HG02981 (cell line): Measurements from ENCODE around the gene LPP.

Experiments
- ATAC-seq: cut with Tn5 transposase; IDR thresholded peaks from one replicate; pipeline ENCODE4 v1.9.1; 2021; ENCODE audit warnings: mild to moderate bottlenecking, moderate library complexity; ENCODE audit not compliant: unreplicated experiment

The LPP gene

GRCh38 chr3:188878076-188878475 lies 724.1 kb downstream of the LPP start:
- no peak for ATAC-seq

GRCh38 chr3:188881954-188882641 lies 728.1 kb downstream of the LPP start:
- no peak for ATAC-seq

- no peak for ATAC-seq
These were observed 730.5 kb downstream of the LPP start for GRCh38 chr3:188884299-188885043.

GRCh38 chr3:188888321-188889053 lies 734.5 kb downstream of the LPP start:
- no peak for ATAC-seq

DNA sequence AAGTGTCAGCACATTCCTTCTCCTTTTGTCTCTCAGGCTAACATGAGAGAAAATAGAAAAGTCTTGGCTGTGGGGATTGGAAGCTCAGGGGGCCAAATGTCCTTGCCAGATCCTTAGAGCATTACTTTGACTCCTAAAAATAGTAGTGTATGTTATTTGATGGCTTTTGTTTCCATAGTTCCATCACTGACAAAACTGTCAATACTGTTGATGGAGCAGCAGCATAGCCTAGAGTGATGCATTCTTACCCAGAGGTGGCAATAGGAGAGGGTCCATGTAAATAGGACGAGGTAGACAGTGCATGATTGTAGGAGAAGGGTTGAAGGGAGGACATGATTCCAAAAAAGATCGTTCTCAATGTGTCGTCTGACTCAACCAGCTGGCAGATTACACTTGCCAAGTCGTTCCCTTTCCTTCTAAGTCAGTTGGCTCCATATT lies 735.1 kb downstream of the LPP start:
- ATAC-seq, result no peak

- no peak for ATAC-seq
These were observed 736.8 kb downstream of the LPP start for GRCh38 chr3:188890572-188891270.

- ATAC-seq, result no peak
These were observed 745.9 kb downstream of the LPP start for GRCh38 chr3:188899881-188900280.

- ATAC-seq, result no peak
These were observed 746.5 kb downstream of the LPP start for GRCh38 chr3:188900421-188900951.

- ATAC-seq, result no peak
These were observed 747.2 kb downstream of the LPP start for GRCh38 chr3:188901126-188901525.

DNA sequence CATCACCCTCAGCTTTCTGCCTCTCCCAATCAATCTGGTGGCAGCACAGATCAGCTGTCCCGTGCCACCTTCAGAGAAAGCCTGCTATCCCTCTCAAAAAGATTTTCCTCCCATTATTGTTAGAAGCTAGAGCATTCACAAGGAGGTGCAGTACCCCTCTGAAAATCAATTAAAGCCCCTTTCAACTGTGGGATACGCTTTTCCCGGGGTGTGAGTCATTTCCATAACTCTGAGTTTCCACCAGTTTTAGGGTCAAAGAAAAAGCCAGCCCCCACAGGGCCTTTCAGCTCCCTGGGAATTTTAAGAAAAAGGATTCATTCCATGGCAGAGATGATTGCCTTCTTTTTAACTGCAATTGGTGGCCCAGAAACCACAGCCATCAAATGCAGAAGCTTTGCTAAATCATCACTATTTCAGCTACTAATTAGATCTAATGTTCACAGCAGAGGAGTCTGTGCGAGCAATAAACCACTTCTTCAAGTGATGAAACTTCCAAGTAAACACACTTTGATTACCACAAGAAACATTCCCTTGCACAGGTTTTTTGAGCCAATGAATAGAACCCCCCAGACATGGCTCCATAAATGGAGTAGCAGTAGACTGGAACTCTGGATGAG lies 747.8 kb downstream of the LPP start:
- ATAC-seq, result no peak

- ATAC-seq, result no peak
These were observed 750.7 kb downstream of the LPP start for GRCh38 chr3:188904670-188905069.

- ATAC-seq, result no peak
These were observed 751.6 kb downstream of the LPP start for GRCh38 chr3:188905547-188905946.

- ATAC-seq, result no peak
These were observed 752.3 kb downstream of the LPP start for GRCh38 chr3:188906236-188906635.

DNA sequence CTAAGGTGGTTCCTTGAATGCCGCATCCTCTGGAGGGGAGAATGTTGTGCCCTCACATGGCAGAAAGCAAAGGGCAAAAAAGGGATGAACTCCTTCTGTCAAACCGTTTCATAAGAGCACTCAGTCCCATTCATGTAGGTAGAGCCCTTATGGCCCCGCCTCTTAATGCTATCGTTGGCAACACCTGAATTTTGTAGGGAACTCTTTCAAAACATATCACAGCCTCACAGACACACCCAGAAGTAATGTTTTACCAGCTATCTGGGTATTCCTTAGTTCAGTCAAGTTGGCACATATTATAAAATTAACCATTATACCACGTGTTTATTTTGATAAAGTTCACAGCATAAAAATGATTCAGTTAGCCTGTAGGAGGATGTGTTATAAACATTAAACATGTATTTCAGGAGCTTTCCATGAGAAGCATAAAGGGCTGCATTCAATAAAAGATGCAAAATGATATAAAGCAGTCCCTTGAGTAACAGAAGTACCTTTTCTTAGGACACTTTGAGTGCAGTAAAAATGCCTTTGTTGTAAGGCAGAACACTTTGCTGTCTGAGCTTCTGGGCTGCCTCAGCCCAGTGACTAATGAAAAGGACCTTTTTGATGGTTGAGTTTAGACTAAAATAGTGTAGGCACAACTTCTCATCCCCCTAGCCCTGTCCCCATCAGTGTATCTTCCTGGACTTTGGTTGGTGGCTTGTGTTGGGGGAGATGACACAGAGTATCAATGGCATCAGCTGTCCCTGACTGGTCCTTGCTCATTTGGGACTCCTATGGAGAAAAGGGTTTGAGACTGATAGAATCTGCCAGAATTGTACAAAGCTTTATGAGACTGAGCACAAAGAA lies 754.3 kb downstream of the LPP start:
- no peak for ATAC-seq

GRCh38 chr3:188911026-188911850 lies 757.3 kb downstream of the LPP start:
- no peak for ATAC-seq

DNA sequence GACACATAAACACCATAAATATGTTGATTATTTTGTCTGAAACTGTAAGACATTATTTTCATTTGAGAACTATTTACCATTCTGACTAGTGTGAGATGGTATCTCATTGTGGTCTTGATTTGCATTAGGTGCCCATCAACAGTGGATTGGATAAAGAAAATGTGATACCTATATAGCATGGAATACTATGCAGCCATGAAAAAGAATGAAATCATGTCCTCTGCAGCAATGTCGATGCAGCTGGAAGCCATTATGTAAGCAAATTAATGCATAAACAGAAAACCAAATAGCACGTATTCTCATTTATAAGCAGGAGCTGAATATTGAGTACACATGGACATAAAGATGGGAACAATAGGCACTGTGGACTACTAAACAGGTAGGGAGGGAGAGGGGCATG lies 759.1 kb downstream of the LPP start:
- no peak for ATAC-seq

- ATAC-seq, result no peak
These were observed 760.6 kb downstream of the LPP start for GRCh38 chr3:188914552-188914951.

GRCh38 chr3:188915127-188915526 lies 761.2 kb downstream of the LPP start:
- ATAC-seq, result no peak

DNA sequence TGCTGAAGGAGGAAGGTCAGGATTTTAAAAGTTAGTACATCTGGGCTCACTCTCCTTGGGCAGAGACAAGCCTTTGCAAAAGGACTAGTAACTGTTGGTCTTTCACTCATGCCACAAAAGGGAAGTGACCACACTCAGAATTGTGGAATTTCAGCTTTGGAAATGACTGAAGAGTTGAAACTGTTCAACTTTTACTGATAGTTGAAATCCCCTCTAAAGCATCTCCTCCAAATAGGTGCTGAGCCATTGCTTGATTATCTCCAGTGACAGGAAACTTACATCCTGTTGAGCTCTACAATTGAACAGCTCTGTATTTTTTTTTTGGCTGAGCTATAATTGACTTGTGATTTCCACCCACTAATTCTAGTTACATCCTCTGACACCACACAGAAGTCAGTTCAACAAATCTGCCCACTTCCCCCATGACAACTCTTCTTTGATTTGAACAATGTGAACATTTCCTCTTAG lies 763.0 kb downstream of the LPP start:
- ATAC-seq, result no peak
